ENCODE results near the gene NR6A1.

Gene NR6A1

DNA sequence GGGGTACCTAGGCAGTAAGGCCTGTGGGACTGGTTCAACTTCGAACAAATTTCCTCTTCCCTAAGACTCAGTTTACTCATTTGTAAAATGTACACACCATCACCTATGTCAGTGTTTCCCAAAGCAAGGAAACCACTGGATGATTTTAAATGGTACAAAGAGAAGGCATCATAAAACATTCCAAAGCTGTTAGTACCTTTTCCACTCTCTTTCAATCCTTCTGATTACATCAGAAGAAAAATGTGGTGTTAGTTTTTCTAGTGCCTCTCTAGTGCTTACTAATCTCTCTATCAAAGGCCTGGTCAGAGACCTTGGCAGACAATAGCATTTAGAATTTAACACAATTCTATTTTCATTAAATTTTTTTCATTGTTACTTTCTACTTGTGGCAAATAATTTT is 18.1 kb downstream of the NR6A1 start:
- peaks cover 7% of the 10 kb centered on the region for H3K4me1 ChIP-seq (ENCODE audit: insufficient read depth, low read length, poor library complexity, severe bottlenecking)
- H3F3A ChIP-seq (ENCODE audit: low read depth): no peaks in the 10 kb centered on the region
- no peak overlapping the region for H3K4me3 ChIP-seq (ENCODE audit: low read length, poor library complexity, severe bottlenecking)
- H3K9ac ChIP-seq (ENCODE audit: low read depth, low read length, poor library complexity, severe bottlenecking): no peak overlapping the region
- H2AFZ ChIP-seq (ENCODE audit: low read length): no peak overlapping the region
- H3K4me2 ChIP-seq (ENCODE audit: low read depth, low read length, poor library complexity, severe bottlenecking): no peak overlapping the region
- H3K9me3 ChIP-seq (ENCODE audit: insufficient read depth, low read depth, low read length): no peaks in the 10 kb centered on the region
- H3K36me3 ChIP-seq (ENCODE audit: insufficient read depth, low read length): no peaks in the 10 kb centered on the region
- no peaks in the 10 kb centered on the region for H3K9me2 ChIP-seq (replicated peaks; ENCODE audit: low read depth, low read length)
- H3K27me3 ChIP-seq (ENCODE audit: insufficient read depth, low read length, poor library complexity, severe bottlenecking): no peaks in the 10 kb centered on the region
- TF ChIP-seq, protein P1, sequence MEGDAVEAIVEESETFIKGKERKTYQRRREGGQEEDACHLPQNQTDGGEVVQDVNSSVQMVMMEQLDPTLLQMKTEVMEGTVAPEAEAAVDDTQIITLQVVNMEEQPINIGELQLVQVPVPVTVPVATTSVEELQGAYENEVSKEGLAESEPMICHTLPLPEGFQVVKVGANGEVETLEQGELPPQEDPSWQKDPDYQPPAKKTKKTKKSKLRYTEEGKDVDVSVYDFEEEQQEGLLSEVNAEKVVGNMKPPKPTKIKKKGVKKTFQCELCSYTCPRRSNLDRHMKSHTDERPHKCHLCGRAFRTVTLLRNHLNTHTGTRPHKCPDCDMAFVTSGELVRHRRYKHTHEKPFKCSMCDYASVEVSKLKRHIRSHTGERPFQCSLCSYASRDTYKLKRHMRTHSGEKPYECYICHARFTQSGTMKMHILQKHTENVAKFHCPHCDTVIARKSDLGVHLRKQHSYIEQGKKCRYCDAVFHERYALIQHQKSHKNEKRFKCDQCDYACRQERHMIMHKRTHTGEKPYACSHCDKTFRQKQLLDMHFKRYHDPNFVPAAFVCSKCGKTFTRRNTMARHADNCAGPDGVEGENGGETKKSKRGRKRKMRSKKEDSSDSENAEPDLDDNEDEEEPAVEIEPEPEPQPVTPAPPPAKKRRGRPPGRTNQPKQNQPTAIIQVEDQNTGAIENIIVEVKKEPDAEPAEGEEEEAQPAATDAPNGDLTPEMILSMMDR (conservative IDR thresholded peaks at IDR 0.05; ENCODE audit: low read length): no peak
- no peak for TF ChIP-seq EZH2phosphoT487 (IDR thresholded peaks at IDR 0.05; ENCODE audit: borderline replicate concordance)
- 0 out of 2 replicates have a peak, but pooled peaks cover 3% of the 10 kb centered on the region for H3K79me2 ChIP-seq (ENCODE audit: insufficient read depth, low read length)
- no peaks in the 10 kb centered on the region for H4K20me1 ChIP-seq (ENCODE audit: insufficient read depth, low read length, poor library complexity, severe bottlenecking)

DNA sequence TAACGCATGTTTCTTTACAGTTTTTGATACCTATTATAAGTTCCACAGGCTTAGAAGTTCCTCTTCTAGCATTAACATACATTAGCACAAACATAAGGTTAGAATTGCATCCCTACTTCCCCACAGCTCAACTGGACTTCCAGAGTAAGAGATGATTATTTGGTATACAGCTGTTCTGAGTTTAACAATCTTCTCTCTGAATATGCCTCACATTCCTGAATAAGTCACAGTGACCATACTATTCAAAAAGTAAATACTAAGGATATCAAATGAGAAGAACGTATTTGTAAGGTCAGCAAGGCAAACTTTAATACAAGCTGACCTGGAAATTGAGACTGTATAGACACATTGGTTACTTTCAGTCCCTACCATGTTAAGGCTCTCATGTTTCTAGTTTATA is 21.3 kb downstream of the NR6A1 start:
- Histone ChIP-seq H3F3A (ENCODE audit: low read depth) (no peaks in the 10 kb centered on the region), H3K4me1 (ENCODE audit: insufficient read depth, low read length, poor library complexity, severe bottlenecking) (peaks cover 5% of the 10 kb centered on the region), H3K27me3 (ENCODE audit: insufficient read depth, low read length, poor library complexity, severe bottlenecking) (no peaks in the 10 kb centered on the region), H3K4me2 (ENCODE audit: low read depth, low read length, poor library complexity, severe bottlenecking) (no peak overlapping the region), H3K9ac (ENCODE audit: low read depth, low read length, poor library complexity, severe bottlenecking) (no peak overlapping the region), H3K79me2 (ENCODE audit: insufficient read depth, low read length) (peaks cover 8% of the 10 kb centered on the region; the same call in 1 of the 2 replicates), H3K36me3 (ENCODE audit: insufficient read depth, low read length) (no peaks in the 10 kb centered on the region), H3K4me3 (ENCODE audit: low read length, poor library complexity, severe bottlenecking) (no peak overlapping the region), H3K9me3 (ENCODE audit: insufficient read depth, low read depth, low read length) (no peaks in the 10 kb centered on the region), H2AFZ (ENCODE audit: low read length) (no peak overlapping the region), H4K20me1 (ENCODE audit: insufficient read depth, low read length, poor library complexity, severe bottlenecking) (no peaks in the 10 kb centered on the region), H3K9me2 (replicated peaks; ENCODE audit: low read depth, low read length) (no peaks in the 10 kb centered on the region)
- TF ChIP-seq EZH2phosphoT487 (IDR thresholded peaks at IDR 0.05; ENCODE audit: borderline replicate concordance): no peak
- TF ChIP-seq, protein P1 (conservative IDR thresholded peaks at IDR 0.05; ENCODE audit: low read length): no peak

DNA sequence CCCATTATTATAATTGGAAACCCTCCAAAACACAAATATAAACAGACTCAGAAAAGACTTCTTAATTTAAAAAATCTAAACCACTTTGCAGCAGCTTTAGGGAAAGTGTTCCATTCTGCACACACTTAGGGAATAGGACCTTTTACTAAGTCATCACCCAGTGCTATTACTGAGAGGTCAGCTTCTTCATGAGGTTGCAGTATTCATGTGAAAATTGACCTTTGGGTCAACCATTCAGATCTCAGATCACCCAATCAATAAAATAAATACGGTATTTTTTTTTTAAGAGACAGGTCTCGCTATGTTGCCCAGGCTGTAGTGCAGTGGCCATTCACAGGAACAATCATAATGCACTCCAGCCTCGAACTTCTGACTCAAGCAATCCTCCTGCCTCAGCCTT is 21.8 kb downstream of the NR6A1 start:
- TF ChIP-seq, protein P1 (conservative IDR thresholded peaks at IDR 0.05; ENCODE audit: low read length): no peak
- no peak for TF ChIP-seq EZH2phosphoT487 (IDR thresholded peaks at IDR 0.05; ENCODE audit: borderline replicate concordance)
- H3K9me2 ChIP-seq (replicated peaks; ENCODE audit: low read depth, low read length): no peaks in the 10 kb centered on the region
- H3K79me2 ChIP-seq (ENCODE audit: insufficient read depth, low read length): peaks cover 8% of the 10 kb centered on the region; the same call in 1 of the 2 replicates
- H2AFZ ChIP-seq (ENCODE audit: low read length): no peak overlapping the region
- no peaks in the 10 kb centered on the region for H3K9me3 ChIP-seq (ENCODE audit: insufficient read depth, low read depth, low read length)
- H3K4me1 ChIP-seq (ENCODE audit: insufficient read depth, low read length, poor library complexity, severe bottlenecking): peaks cover 5% of the 10 kb centered on the region
- H3K9ac ChIP-seq (ENCODE audit: low read depth, low read length, poor library complexity, severe bottlenecking): no peak overlapping the region
- H3K27me3 ChIP-seq (ENCODE audit: insufficient read depth, low read length, poor library complexity, severe bottlenecking): no peaks in the 10 kb centered on the region
- H3K4me2 ChIP-seq (ENCODE audit: low read depth, low read length, poor library complexity, severe bottlenecking): no peak overlapping the region
- H3K4me3 ChIP-seq (ENCODE audit: low read length, poor library complexity, severe bottlenecking): no peak overlapping the region
- no peaks in the 10 kb centered on the region for H3K36me3 ChIP-seq (ENCODE audit: insufficient read depth, low read length)
- no peaks in the 10 kb centered on the region for H4K20me1 ChIP-seq (ENCODE audit: insufficient read depth, low read length, poor library complexity, severe bottlenecking)
- no peaks in the 10 kb centered on the region for H3F3A ChIP-seq (ENCODE audit: low read depth)

Measured in Loucy (cell line).